IPS DF 6.9 (cell line): ENCODE measurements around the gene CEP44.
"Not testable (repeated sequence)": the region's sequence is repeated elsewhere in the genome, so short reads cannot be mapped to it uniquely, and the experiment has no call there.

Experiments
- DNase-seq: peaks from one replicate; pipeline ENCODE4 v3.0.0-alpha.2; 2013; ENCODE audit warnings: low read depth, low spot score
- H3K27ac ChIP-seq: one replicate; pipeline ENCODE4 v1.5.1; 2013; ENCODE audit warnings: low read length, control low read depth
- H3K27me3 ChIP-seq: 2 replicates; pipeline ENCODE4 v1.6.1; 2013; ENCODE audit warnings: mild to moderate bottlenecking, low read length; ENCODE audit not compliant: control insufficient read depth, insufficient read depth
- H3K36me3 ChIP-seq: 2 replicates; pipeline ENCODE4 v1.6.1; 2013; ENCODE audit warnings: low read length; ENCODE audit not compliant: control insufficient read depth, insufficient read depth
- H3K4me1 ChIP-seq: 2 replicates; pipeline ENCODE4 v1.6.1; 2013; ENCODE audit warnings: low read length; ENCODE audit not compliant: control insufficient read depth, insufficient read depth
- H3K4me3 ChIP-seq: 2 replicates; pipeline ENCODE4 v1.5.1; 2013; ENCODE audit warnings: mild to moderate bottlenecking, low read length
- H3K9me3 ChIP-seq: 2 replicates; pipeline ENCODE4 v1.6.1; 2013; ENCODE audit warnings: low read length, inconsistent platforms; ENCODE audit not compliant: control insufficient read depth, insufficient read depth
- WGBS: extraction: QIAGEN DNeasy Blood & Tissue Kit; methylation state at CpG from one replicate; pipeline ENCODE4 v1.1.7; 2013; ENCODE audit warnings: mixed read lengths, missing lambda C conversion rate; ENCODE audit not compliant: insufficient read length, insufficient coverage; 5-methylcytosine and 5-hydroxymethylcytosine counted together

CEP44 gene

GRCh38 chr4:174256277-174256713, 27.4 kb upstream of the CEP44 start:
- no peaks in the 10 kb centered on the region for H3K36me3 ChIP-seq
- DNase-seq = no peak
- H3K4me3 ChIP-seq = no peak overlapping the region
- H3K9me3 ChIP-seq = no peaks in the 10 kb centered on the region
- H3K4me1 ChIP-seq = no peaks in the 10 kb centered on the region
- 100% methylated on average over 1 of the region's 1 CpG for whole genome bisulfite sequencing
- H3K27me3 ChIP-seq = no peaks in the 10 kb centered on the region
- H3K27ac ChIP-seq = no peak overlapping the region

DNA sequence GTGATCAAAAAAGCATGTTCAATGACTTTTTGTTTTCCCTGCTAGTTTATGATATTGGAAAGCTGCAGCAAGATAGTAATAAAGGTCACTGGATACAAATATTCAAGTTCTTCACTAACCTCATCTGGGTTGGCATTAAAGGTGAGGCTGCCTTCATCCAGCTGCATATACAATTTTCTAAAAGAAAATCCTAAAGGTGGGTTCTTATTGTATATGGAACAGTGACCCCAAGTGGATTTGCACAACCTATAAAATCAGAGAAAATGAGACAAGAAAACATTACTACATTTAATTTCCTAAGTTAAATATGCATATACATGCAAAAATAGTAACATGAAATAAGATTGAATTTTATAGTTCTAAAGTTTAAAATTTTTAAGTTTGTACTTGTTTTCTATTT, 24.1 kb upstream of the CEP44 start:
- no peaks in the 10 kb centered on the region for H3K27me3 ChIP-seq
- H3K36me3 ChIP-seq = no peaks in the 10 kb centered on the region
- DNase-seq = no peak
- H3K27ac ChIP-seq = no peak overlapping the region
- H3K9me3 ChIP-seq = no peaks in the 10 kb centered on the region
- H3K4me1 ChIP-seq = no peaks in the 10 kb centered on the region
- H3K4me3 ChIP-seq = no peak overlapping the region

- no peaks in the 10 kb centered on the region for H3K36me3 ChIP-seq
- no peak overlapping the region for H3K4me3 ChIP-seq
- H3K27ac ChIP-seq = no peak overlapping the region
- no peaks in the 10 kb centered on the region for H3K4me1 ChIP-seq
- no peak for DNase-seq
- H3K27me3 ChIP-seq = no peaks in the 10 kb centered on the region
- WGBS = no CpG with 5 or more reads among the region's 3 CpGs
- no peaks in the 10 kb centered on the region for H3K9me3 ChIP-seq
These were observed 23.6 kb upstream of the CEP44 start for GRCh38 chr4:174260099-174260498.

DNA sequence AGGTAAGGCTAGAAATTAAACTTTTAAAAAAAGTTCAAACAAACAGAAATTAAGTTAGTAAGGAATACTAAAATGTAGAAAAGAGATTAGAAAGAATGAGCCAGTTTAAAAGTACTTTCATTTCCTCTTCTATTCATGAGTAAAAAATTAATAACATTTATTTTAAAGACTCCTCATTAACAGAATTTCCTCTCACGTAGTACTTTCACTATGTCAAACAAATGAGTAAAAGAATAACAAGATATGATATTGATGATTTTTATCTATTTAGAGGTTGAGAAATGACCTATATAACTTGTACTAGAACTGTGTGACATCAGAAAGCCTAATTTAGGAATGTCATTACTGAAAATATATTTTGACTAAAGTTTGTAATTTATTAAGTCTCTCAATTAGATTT, 22.3 kb upstream of the CEP44 start:
- no CpG with 5 or more reads among the region's 1 CpG for WGBS
- not testable (repeated sequence) for H3K4me3 ChIP-seq, H3K4me1 ChIP-seq, H3K9me3 ChIP-seq, DNase-seq, H3K27me3 ChIP-seq, H3K27ac ChIP-seq, H3K36me3 ChIP-seq

DNA sequence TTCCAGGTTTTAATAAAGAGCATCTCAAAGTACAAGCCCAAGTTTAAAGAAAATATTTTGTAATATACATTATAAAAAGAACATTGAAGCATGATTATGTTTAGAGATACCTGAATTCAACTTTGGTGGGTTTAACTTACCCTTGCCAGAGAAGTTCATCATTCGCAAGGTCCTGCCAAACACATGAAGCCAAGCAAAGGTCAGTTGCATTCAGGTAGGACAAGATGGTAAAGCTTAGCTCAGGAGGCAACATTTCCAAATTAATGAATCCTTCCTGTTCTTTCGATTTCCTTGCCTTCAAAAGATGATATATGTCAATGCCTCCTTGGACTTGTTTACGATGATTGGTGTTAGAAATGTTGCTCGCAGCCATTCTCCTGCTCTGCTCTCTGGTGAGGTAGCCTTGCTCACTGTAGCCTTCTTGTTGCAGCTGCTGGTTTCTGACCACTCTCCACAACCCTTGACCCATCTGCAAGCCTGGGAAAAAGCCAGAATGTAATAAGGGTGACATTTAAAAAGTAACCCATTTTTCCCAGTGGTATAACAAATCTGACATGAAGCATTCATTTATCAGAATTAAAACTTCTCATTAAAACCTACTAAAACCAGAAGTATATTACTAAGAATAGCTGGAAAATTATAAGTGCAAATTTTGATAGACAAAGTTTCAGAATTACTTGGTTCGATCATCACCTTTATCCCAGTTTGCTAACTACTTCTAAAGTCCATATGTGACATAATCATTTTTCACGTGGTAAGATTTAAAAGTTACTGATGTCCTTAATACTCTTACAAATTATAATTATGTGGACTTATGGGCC, 20.9 kb upstream of the CEP44 start:
- DNase-seq = no peak
- Histone ChIP-seq H3K4me1 (no peaks in the 10 kb centered on the region), H3K9me3 (no peaks in the 10 kb centered on the region; the same call in 1 of the 2 replicates), H3K27me3 (no peaks in the 10 kb centered on the region), H3K36me3 (no peaks in the 10 kb centered on the region), H3K27ac (no peak overlapping the region), H3K4me3 (no peak overlapping the region)
- no CpG with 5 or more reads among the region's 6 CpGs for WGBS

GRCh38 chr4:174263445-174263736, 20.3 kb upstream of the CEP44 start:
- H3K36me3 ChIP-seq = no peaks in the 10 kb centered on the region
- H3K27me3 ChIP-seq = no peaks in the 10 kb centered on the region
- no CpG with 5 or more reads among the region's 3 CpGs for WGBS
- no peak for DNase-seq
- no peaks in the 10 kb centered on the region for H3K4me1 ChIP-seq
- H3K9me3 ChIP-seq = no peaks in the 10 kb centered on the region; the same call in 1 of the 2 replicates
- no peak overlapping the region for H3K4me3 ChIP-seq
- H3K27ac ChIP-seq = no peak overlapping the region

- DNase-seq = no peak
- no CpG with 5 or more reads among the region's 2 CpGs for WGBS
- H3K4me1 ChIP-seq = no peaks in the 10 kb centered on the region
These were observed 17.8 kb upstream of the CEP44 start for GRCh38 chr4:174265916-174266315.

GRCh38 chr4:174266416-174266815, 17.3 kb upstream of the CEP44 start:
- no CpG with 5 or more reads among the region's 2 CpGs for WGBS
- no peak for DNase-seq

More at GRCh38 chr4:174265916-174266315, 17.8 kb upstream of the CEP44 start:
- Histone ChIP-seq H3K27me3 (no peaks in the 10 kb centered on the region), H3K27ac (no peak overlapping the region), H3K36me3 (no peaks in the 10 kb centered on the region), H3K9me3 (no peaks in the 10 kb centered on the region; the same call in 1 of the 2 replicates), H3K4me3 (no peak overlapping the region)

GRCh38 chr4:174273930-174274329, 9.8 kb upstream of the CEP44 start:
- no peak overlapping the region for H3K27ac ChIP-seq
- no CpG with 5 or more reads among the region's 5 CpGs for WGBS
- no peak for DNase-seq

More at GRCh38 chr4:174266416-174266815, 17.3 kb upstream of the CEP44 start:
- H3K36me3 ChIP-seq = no peaks in the 10 kb centered on the region
- no peaks in the 10 kb centered on the region; the same call in 1 of the 2 replicates for H3K9me3 ChIP-seq
- H3K27ac ChIP-seq = no peak overlapping the region
- H3K4me3 ChIP-seq = no peak overlapping the region
- H3K4me1 ChIP-seq = no peaks in the 10 kb centered on the region
- no peaks in the 10 kb centered on the region for H3K27me3 ChIP-seq

DNA sequence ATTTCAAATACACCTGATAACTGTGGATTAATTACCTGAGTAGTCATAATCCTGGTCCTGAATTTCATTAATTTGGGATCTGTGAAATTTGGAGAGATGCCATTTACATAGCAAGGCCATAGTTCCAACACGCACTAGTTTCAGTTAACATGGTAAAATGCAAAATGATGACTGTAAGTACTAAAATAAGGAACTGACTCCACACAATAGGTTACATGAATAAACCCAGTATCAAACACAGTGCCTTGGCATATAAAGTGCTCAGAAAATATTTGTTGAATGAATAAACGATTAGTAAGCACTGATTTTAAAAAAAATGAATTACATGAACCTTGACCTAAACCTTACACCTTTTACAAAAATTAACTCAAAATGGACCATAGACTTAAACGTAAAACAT, 9.3 kb upstream of the CEP44 start:
- Histone ChIP-seq H3K4me3 (no peak overlapping the region), H3K27me3 (no peaks in the 10 kb centered on the region), H3K4me1 (no peaks in the 10 kb centered on the region), H3K36me3 (no peaks in the 10 kb centered on the region), H3K27ac (no peak overlapping the region), H3K9me3 (no peaks in the 10 kb centered on the region)
- WGBS = no CpG with 5 or more reads among the region's 3 CpGs
- DNase-seq = no peak

More at GRCh38 chr4:174273930-174274329, 9.8 kb upstream of the CEP44 start:
- no peaks in the 10 kb centered on the region for H3K4me1 ChIP-seq
- H3K4me3 ChIP-seq = no peak overlapping the region
- H3K27me3 ChIP-seq = no peaks in the 10 kb centered on the region
- no peaks in the 10 kb centered on the region for H3K36me3 ChIP-seq
- no peaks in the 10 kb centered on the region for H3K9me3 ChIP-seq

DNA sequence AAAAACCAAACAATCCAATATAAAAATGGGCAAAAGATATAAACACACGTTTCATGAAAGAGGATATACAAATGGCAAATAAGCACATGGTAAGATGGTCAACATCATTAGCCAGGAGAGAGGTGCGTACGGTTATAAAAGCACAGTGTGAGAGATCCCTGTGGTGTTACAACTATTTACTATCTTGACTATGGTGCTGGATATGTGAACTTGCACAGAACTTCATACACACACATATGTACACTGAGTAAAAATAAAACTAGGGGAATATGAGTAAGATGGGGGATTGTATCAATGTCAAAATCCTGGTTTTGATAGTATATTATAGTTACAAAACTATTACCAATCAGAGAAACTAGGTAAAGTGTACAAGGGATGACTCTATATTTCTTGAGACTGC, 8.6 kb upstream of the CEP44 start:
- H3K27ac ChIP-seq = no peak overlapping the region
- H3K9me3 ChIP-seq = no peaks in the 10 kb centered on the region
- H3K36me3 ChIP-seq = no peaks in the 10 kb centered on the region
- H3K27me3 ChIP-seq = no peaks in the 10 kb centered on the region
- WGBS = no CpG with 5 or more reads among the region's 3 CpGs
- no peaks in the 10 kb centered on the region for H3K4me1 ChIP-seq
- H3K4me3 ChIP-seq = no peak overlapping the region
- DNase-seq = no peak
